HepG2 (cell line): ENCODE measurements around the gene SOAT2. TPM values are rescaled to one million over a fixed set of nuclear protein-coding genes. Genes with fewer than 3 reads are reported as not detected.

Experiments
- CREB3 ChIP-seq: sonication (generic); formaldehyde crosslinking; IDR thresholded peaks from 2 replicates; pipeline ENCODE4 v1.5.0; 2020; ENCODE audit warnings: missing genetic modification reagents
- FOXP4 ChIP-seq: sonication (generic); formaldehyde crosslinking; IDR thresholded peaks from 2 replicates; pipeline ENCODE4 v1.4.0; 2020; ENCODE audit warnings: missing genetic modification reagents
- GATAD1 ChIP-seq: IDR thresholded peaks from 2 replicates; pipeline ENCODE4 v1.6.1; 2016; ENCODE audit warnings: missing genetic modification reagents, missing compliant biosample characterization
- MXD3 ChIP-seq: IDR thresholded peaks from 2 replicates; pipeline ENCODE4 v1.6.1; 2016; ENCODE audit warnings: mild to moderate bottlenecking, missing biosample characterization, missing genetic modification reagents
- POLR2G ChIP-seq: fragments of 200-400 bp; formaldehyde crosslinking; IDR thresholded peaks from 2 replicates; pipeline ENCODE4 v1.6.1; 2018; ENCODE audit warnings: mild to moderate bottlenecking, low read depth, low read length, moderate library complexity
- SIX1 ChIP-seq: sonication (generic); formaldehyde crosslinking; IDR thresholded peaks from 2 replicates; pipeline ENCODE4 v1.4.0; 2020; ENCODE audit warnings: missing genetic modification reagents, borderline replicate concordance
- TAF15 ChIP-seq: fragments of 200-400 bp; formaldehyde crosslinking; IDR thresholded peaks from one replicate; pipeline ENCODE4 v1.6.1; 2018; ENCODE audit warnings: mild to moderate bottlenecking, low read depth, low read length; ENCODE audit not compliant: poor library complexity, severe bottlenecking
- ZBTB26 ChIP-seq: IDR thresholded peaks from 2 replicates; pipeline ENCODE4 v1.6.1; 2016; ENCODE audit warnings: missing compliant biosample characterization, missing genetic modification reagents, borderline replicate concordance
- ZBTB39 ChIP-seq: sonication (generic); formaldehyde crosslinking; IDR thresholded peaks from 2 replicates; pipeline ENCODE4 v1.5.0; 2020; ENCODE audit warnings: missing genetic modification reagents
- ZNF256 ChIP-seq: sonication (generic); formaldehyde crosslinking; conservative IDR thresholded peaks from 2 replicates; pipeline ENCODE4 v1.4.0; 2020; ENCODE audit warnings: missing genetic modification reagents
- ZNF318 ChIP-seq: sonication (generic); formaldehyde crosslinking; IDR thresholded peaks from 2 replicates; pipeline ENCODE4 v1.4.0; 2020; ENCODE audit warnings: mild to moderate bottlenecking, missing genetic modification reagents
- ZNF343 ChIP-seq: sonication (generic); formaldehyde crosslinking; IDR thresholded peaks from 2 replicates; pipeline ENCODE4 v1.4.0; 2020; ENCODE audit warnings: mild to moderate bottlenecking, missing genetic modification reagents
- ZNF879 ChIP-seq: sonication (generic); formaldehyde crosslinking; IDR thresholded peaks from 2 replicates; pipeline ENCODE4 v1.8.1; 2023; ENCODE audit warnings: missing genetic modification reagents
- polyA plus RNA-seq, 8 experiments: library from polyadenylated mRNA; depleted of rRNA in 3 of 8; stranded (reverse) in 7 of 8; unstranded in 1 of 8; fragments of >200 nt; fragmentation: Illumina TruSeq in 4 of 8; extraction: Trizol in 4 of 8; gene quantifications; 2 replicates each; pipeline versions ENCODE4 v1.2.1 to v1.2.3, GENCODE V29; 2011 to 2016; ENCODE audit warnings: low read depth in 4 of 8, missing spikeins in 1 of 8, mixed read lengths in 1 of 8; ENCODE audit not compliant: insufficient read depth in 1 of 8
- total RNA-seq, 5 experiments: library from RNA; depleted of rRNA; stranded (reverse); fragments of >200 nt; fragmentation: Illumina TruSeq; extraction: Trizol; gene quantifications; 2 replicates each; pipeline ENCODE4 v1.2.3, GENCODE V29; 2016; ENCODE audit warnings: low read depth in 1 of 5

SOAT2 gene
- total and polyA plus RNA-seq, 2 of the 13 experiments (the other 11 are each of a cell fraction or from before 2014, with no cell fraction given): 14.9 to 108 TPM

GRCh38 chr12:53113136-53113705, 9.9 kb downstream of the SOAT2 start (continued):
- TF ChIP-seq ZBTB26 (no peak), POLR2G (no peak), ZNF879 (CRISPR knock-in tag) (no peak), ZNF256 (CRISPR knock-in tag) (no peak), GATAD1 (CRISPR knock-in tag) (no peak), ZNF318 (no peak), MXD3 (CRISPR knock-in tag) (no peak), FOXP4 (CRISPR knock-in tag) (no peak), ZBTB39 (CRISPR knock-in tag) (no peak), TAF15 (no peak), ZNF343 (CRISPR knock-in tag) (no peak), CREB3 (CRISPR knock-in tag) (no peak), SIX1 (CRISPR knock-in tag) (no peak)
